Spinal cord (tissue), 10 donors: ENCODE data around the gene UPF2. TPM values are rescaled to one million over a fixed set of nuclear protein-coding genes. Genes with fewer than 3 reads are reported as not detected.

Experiments used
- DNase-seq, 6 donors: peaks; one replicate each; pipeline versions ENCODE4 v3.0.0 to v3.0.0-alpha.2; 2013 to 2015; ENCODE audit warnings: low spot score in 6 of 6, low read depth in 4 of 6
- H3K27ac ChIP-seq: one replicate; pipeline ENCODE4 v1.5.1; 2013; ENCODE audit warnings: low read depth, low read length, control low read depth
- H3K27me3 ChIP-seq: one replicate; pipeline ENCODE4 v1.6.1; 2013; ENCODE audit warnings: low read length; ENCODE audit not compliant: control insufficient read depth, insufficient read depth
- H3K36me3 ChIP-seq: one replicate; pipeline ENCODE4 v1.6.1; 2013; ENCODE audit warnings: low read length; ENCODE audit not compliant: control insufficient read depth, insufficient read depth
- H3K4me1 ChIP-seq: one replicate; pipeline ENCODE4 v1.6.1; 2013; ENCODE audit warnings: low read length; ENCODE audit not compliant: control insufficient read depth, insufficient read depth
- H3K4me3 ChIP-seq: one replicate; pipeline ENCODE4 v1.5.1; 2013; ENCODE audit warnings: low read depth, low read length, control low read depth
- H3K9me3 ChIP-seq: one replicate; pipeline ENCODE4 v1.6.1; 2013; ENCODE audit warnings: low read length; ENCODE audit not compliant: control insufficient read depth, insufficient read depth
- WGBS: methylation state at CpG from one replicate; pipeline ENCODE4 v1.1.5; 2013; ENCODE audit warnings: missing lambda C conversion rate; ENCODE audit not compliant: insufficient coverage; 5-methylcytosine and 5-hydroxymethylcytosine counted together
- polyA plus RNA-seq, 2 donors: library from polyadenylated mRNA; unstranded; fragments of 120-200 nt; gene quantifications; one replicate each; pipeline ENCODE4 v1.2.1, GENCODE V29; 2013; ENCODE audit not compliant: insufficient read length in 2 of 2
- total RNA-seq, 2 donors: library from RNA; depleted of rRNA in 1 of 2; stranded (reverse); fragments of 120-200 nt in 1 of 2; fragments of >200 nt in 1 of 2; gene quantifications; one replicate each; pipeline versions ENCODE4 v1.2.3 to v1.2.4, GENCODE V29; 2013 to 2014
- donor health status: healthy.

UPF2 gene
- total and polyA plus RNA-seq, 4 donors = 16.2 to 24.7 (median 22.1) TPM

DNA sequence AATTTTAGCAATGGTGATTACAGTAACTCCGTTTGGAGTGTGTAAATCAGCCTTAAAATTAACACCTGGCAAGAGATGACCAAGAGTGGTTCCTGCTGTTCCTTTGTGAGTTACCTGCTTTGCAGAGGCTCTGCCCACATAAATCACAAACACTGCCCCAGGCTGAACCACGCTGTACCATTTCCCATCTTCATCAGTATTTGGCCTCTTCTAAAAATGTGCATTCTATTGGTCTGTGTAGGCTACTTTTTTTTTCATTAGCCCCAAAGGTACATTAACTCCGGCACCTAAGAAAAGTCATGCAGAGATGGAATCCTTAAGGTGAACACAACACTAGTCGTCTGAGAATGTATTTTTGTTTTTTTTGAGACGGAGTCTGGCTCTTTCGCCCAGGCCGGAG is 123.3 kb downstream of the UPF2 start:
- no peak overlapping the region for H3K27ac ChIP-seq
- no peaks in the 10 kb centered on the region for H3K9me3 ChIP-seq
- peaks cover 20% of the 10 kb centered on the region for H3K36me3 ChIP-seq
- H3K4me3 ChIP-seq = no peak overlapping the region
- H3K27me3 ChIP-seq = no peaks in the 10 kb centered on the region
- WGBS = 98% methylated on average over 5 of the region's 7 CpGs
- no peak for DNase-seq
- H3K4me1 ChIP-seq = no peaks in the 10 kb centered on the region

DNA sequence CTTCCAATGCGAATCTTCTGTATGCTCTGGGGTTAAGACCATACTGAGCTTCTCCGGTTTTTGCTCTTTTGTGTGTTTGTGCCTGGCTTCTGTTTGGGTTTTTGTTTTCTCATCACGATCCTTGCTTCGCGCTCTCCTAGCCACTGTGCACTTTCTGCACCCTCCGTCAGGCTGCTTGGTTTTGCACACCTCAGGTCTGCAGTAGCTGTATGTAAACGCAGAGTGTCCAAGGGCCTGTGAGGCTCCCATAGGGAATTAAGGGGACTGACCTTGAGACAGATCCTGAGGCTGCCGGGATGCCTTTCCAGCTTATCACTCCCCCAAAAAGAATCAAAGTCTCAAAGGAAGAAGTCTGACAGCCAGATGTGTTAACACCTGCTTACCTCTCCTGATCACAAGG is 124.2 kb downstream of the UPF2 start:
- DNase-seq = no peak
- Histone ChIP-seq H3K36me3 (peaks cover 20% of the 10 kb centered on the region), H3K4me1 (no peaks in the 10 kb centered on the region), H3K9me3 (no peaks in the 10 kb centered on the region), H3K27me3 (no peaks in the 10 kb centered on the region), H3K27ac (no peak overlapping the region), H3K4me3 (no peak overlapping the region)
- 61% methylated on average over 5 of the region's 8 CpGs for WGBS

DNA sequence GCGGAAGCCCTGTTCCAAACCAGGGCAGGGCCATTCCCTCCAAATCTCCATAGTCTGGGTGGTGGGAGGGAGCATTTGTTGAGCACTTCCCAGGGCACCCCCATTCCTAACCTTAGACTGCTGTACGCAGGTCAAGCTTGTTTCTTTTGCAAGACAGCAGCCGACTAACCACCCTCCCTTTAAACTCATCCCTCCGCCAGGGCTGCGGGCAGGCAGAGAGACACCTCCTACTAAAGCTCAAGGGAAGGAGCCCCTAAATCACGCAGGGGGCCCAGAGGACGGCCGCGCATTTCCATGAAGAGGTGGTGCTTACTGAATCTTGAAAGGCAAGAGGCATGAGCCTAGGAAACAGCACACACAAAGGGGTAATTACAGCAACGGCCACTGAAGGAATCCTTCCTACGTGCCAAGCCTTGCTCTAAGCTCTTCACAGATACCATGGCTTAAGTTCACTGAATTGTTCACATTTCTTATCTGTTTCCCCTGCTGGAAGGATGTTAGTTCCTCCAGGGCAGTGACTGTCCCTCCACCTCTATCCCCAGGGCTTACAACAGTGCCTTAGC is 129.4 kb downstream of the UPF2 start:
- Histone ChIP-seq H3K4me1 (peaks cover 8% of the 10 kb centered on the region), H3K4me3 (no peak overlapping the region), H3K9me3 (no peaks in the 10 kb centered on the region), H3K36me3 (no peaks in the 10 kb centered on the region), H3K27ac (no peak overlapping the region), H3K27me3 (no peaks in the 10 kb centered on the region)
- DNase-seq = peak in 2 of 6 donors; percentile 18 to 46
- 11% methylated on average over 9 of the region's 11 CpGs for WGBS

DNA sequence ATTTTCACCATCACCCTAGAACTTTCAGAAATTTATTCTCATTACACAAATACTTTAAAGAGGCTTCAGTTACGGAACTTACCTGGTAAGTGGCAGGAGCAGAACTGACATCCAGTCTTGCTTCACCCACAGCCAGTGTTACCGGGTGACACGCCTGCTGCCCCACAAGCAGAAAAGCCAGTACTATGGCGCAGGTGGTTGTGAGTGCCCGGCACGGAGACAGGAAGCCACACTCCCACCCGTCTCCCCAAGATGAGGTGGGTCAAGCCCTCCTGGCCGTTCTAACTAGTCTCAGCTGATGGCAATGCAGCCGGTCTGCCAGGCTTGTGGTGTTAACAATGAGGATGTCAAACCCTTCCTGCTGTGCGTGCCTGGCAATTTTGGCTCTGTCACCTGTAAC is 132.5 kb downstream of the UPF2 start:
- Histone ChIP-seq H3K27ac (no peak overlapping the region), H3K36me3 (no peaks in the 10 kb centered on the region), H3K9me3 (no peaks in the 10 kb centered on the region), H3K4me3 (no peak overlapping the region), H3K4me1 (peaks cover 8% of the 10 kb centered on the region), H3K27me3 (no peaks in the 10 kb centered on the region)
- no peak for DNase-seq
- 93% methylated on average over 10 of the region's 10 CpGs for WGBS

DNA sequence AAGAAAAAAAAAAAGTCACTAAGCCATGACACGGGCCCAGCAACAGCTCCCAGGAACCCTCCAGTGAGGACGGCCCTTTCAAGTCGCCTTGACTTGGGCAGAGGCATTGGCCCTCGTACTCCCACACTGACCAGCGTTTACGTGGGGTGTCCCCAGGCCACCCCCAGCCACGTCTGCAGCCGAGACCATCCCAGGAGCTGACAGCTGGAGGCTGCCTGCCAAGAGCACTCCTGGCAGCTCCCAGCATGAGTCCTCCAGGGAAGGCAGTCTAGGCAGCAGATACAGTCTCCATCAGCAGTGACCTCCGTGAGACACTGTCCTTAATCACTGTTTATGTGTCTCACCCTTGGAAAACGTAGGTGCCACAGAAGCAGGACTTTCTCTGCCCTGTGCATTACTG is 133.0 kb downstream of the UPF2 start:
- 61% methylated on average over 10 of the region's 10 CpGs for WGBS
- Histone ChIP-seq H3K4me3 (no peak overlapping the region), H3K9me3 (no peaks in the 10 kb centered on the region), H3K27me3 (no peaks in the 10 kb centered on the region), H3K36me3 (no peaks in the 10 kb centered on the region), H3K4me1 (peaks cover 8% of the 10 kb centered on the region), H3K27ac (no peak overlapping the region)
- DNase-seq = no peak

DNA sequence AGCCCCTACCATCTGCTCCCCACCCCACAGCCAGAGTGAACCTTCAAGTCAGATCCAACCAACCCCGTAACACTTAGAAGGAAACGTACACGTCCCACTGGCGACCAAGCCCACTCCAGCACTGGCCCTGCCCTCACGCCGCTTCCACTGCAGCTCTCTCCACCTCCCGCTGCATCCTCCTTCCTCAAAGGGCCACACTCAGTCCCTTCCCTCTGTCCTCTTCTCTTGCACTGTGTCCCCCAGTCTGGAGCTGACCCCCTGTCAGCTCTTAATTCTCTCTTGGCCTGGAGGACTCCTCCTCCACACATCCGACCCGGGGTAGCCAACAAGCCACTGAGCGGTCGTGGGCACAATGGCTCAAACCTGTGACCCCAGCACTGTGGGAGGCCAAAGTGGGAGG is 133.6 kb downstream of the UPF2 start:
- Histone ChIP-seq H3K36me3 (no peaks in the 10 kb centered on the region), H3K4me1 (peaks cover 8% of the 10 kb centered on the region), H3K27me3 (no peaks in the 10 kb centered on the region), H3K4me3 (no peak overlapping the region), H3K27ac (no peak overlapping the region), H3K9me3 (no peaks in the 10 kb centered on the region)
- 95% methylated on average over 7 of the region's 11 CpGs for WGBS
- no peak for DNase-seq

DNA sequence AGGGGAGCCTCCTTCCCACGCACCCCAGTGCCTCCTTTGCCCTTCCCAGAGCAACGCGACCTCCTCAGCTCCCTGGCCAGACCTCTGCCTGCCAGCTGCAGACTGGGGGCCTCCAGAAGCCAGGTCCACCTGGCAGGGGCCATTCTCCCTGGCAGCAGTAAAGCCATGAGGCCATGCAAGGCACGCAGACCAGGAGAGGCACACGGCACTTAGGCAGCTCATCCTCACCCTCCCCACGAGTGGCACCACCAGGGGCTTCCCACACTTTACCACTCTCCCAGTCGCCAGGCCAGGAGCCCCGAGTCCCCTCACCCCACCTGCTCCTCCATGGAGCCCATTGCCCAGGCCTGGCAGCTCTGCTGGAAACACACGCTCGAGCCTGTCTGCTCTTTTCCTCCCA is 134.1 kb downstream of the UPF2 start:
- H3K27ac ChIP-seq = no peak overlapping the region
- peaks cover 8% of the 10 kb centered on the region for H3K4me1 ChIP-seq
- no peaks in the 10 kb centered on the region for H3K9me3 ChIP-seq
- 90% methylated on average over 10 of the region's 10 CpGs for WGBS
- H3K4me3 ChIP-seq = no peak overlapping the region
- H3K36me3 ChIP-seq = no peaks in the 10 kb centered on the region
- no peaks in the 10 kb centered on the region for H3K27me3 ChIP-seq
- no peak for DNase-seq

DNA sequence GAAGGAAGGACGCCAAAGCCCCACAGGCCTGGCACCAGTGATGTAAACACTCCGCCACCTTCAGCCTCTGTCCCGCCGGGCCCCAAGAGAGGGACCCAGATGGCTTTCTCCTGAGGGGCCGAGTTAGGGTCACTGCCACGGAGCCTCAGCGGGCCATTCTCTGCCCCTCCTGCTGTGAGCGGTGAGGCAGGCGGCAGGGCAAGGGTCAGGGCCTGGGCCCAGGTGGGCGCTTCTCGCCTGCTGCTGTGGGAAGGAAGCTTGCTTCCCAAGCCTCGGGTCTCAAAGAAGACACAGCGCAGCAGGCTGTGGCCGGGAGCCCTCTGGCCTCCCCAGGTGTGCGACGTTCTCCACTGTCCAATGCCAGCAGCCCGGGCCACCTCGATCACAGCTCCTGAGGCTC is 134.7 kb downstream of the UPF2 start:
- 89% methylated on average over 18 of the region's 18 CpGs for WGBS

DNA sequence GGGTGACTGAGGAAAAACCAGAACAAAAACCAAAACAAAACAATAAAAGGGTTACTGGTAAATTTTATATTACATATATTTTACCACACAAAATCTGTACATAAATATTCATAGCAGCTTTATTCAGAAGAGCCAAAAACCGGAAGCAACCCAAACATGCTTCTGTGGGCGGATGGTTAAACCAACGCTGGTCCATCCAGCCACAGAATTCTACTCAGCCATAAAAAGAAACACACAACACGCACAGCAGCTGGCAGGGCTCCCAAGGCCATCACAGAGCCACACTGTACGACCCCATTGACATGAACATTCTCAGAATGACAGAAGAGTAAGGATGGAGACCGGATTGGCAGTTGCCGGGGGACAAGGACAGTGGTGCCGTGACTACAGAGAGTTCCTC is 135.9 kb downstream of the UPF2 start:
- WGBS = 85% methylated on average over 7 of the region's 8 CpGs
- no peaks in the 10 kb centered on the region for H3K4me1 ChIP-seq
- DNase-seq = peak in 1 of 6 donors; percentile 41
- no peaks in the 10 kb centered on the region for H3K27me3 ChIP-seq
- H3K27ac ChIP-seq = no peak overlapping the region
- H3K9me3 ChIP-seq = no peaks in the 10 kb centered on the region
- no peaks in the 10 kb centered on the region for H3K36me3 ChIP-seq
- H3K4me3 ChIP-seq = no peak overlapping the region

More for the DNA sequence above, 134.7 kb downstream of the UPF2 start:
- Histone ChIP-seq H3K27ac (no peak overlapping the region), H3K4me1 (peaks cover 6% of the 10 kb centered on the region), H3K27me3 (no peaks in the 10 kb centered on the region), H3K36me3 (no peaks in the 10 kb centered on the region), H3K4me3 (no peak overlapping the region), H3K9me3 (no peaks in the 10 kb centered on the region)
- DNase-seq = no peak

DNA sequence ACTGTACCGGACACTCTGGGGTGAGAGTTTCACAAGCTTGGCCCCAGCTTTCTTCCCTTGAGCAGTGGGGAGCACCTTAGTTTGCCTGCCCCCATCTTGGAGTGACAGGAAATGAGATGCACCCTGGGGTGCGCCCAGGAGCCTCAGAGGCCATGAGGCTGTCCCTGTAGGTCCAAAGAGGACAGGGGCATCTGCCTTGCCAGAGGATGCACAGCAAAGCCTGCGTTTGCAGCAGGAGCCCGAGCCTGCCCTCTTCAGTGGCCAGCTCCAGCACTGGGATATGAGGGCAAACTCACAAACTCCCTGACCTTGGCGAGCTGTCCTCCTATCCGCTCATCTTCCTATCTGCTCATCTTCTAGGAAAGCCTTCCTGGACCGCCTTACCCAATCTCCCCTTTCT is 140.0 kb downstream of the UPF2 start:
- Histone ChIP-seq H3K36me3 (no peaks in the 10 kb centered on the region), H3K4me1 (no peaks in the 10 kb centered on the region), H3K27me3 (peaks cover 2% of the 10 kb centered on the region), H3K9me3 (no peaks in the 10 kb centered on the region), H3K27ac (no peak overlapping the region), H3K4me3 (no peak overlapping the region)
- no peak for DNase-seq
- 98% methylated on average over 5 of the region's 7 CpGs for WGBS
